Naive thymus-derived CD8-positive, alpha-beta T cell (primary cell): ENCODE data around the gene ME1. TPM values are rescaled to one million over a fixed set of nuclear protein-coding genes. Genes with fewer than 3 reads are reported as not detected.
"Not testable (repeated sequence)": the region's sequence is repeated elsewhere in the genome, so short reads cannot be mapped to it uniquely, and the experiment has no call there.

ENCODE experiments used
- ATAC-seq, 2 donors: fragments of 150-1000 bp; cut with Tn5 transposase in 1 of 2; sonication (Bioruptor Pico), chemical (Tn5 transposase) in 1 of 2; 1 replicate in 1 of 2; 2 replicates in 1 of 2; pipeline ENCODE4 v1.10.0; 2021; ENCODE audit warnings: mild to moderate bottlenecking in 2 of 2, moderate library complexity in 2 of 2
- POLR2A ChIA-PET: fragments of 350-600 bp; sonication (Branson Sonifier 250); formaldehyde crosslinking; loops from one replicate; lab custom pipeline; 2021; ENCODE audit warnings: antibody characterized with exemption; lab: Charles Lee
- DNase-seq, 10 donors: peaks; one replicate each; pipeline versions ENCODE4 v3.0.0 to v3.0.0-alpha.2; 2020 to 2022
- H3K27ac Mint-ChIP-seq, 10 donors: one replicate each; pipeline ENCODE4 v1.8.0; 2020 to 2022; ENCODE audit warnings: mild to moderate bottlenecking in 10 of 10, mixed read lengths in 10 of 10, moderate library complexity in 4 of 10, inconsistent platforms in 1 of 10
- H3K27me3 Mint-ChIP-seq, 5 donors: one replicate each; pipeline ENCODE4 v1.8.0; 2021 to 2022; ENCODE audit warnings: mixed read lengths in 5 of 5
- H3K36me3 Mint-ChIP-seq, 3 donors: one replicate each; pipeline ENCODE4 v1.8.0; 2020 to 2022; ENCODE audit warnings: mixed read lengths in 3 of 3, mild to moderate bottlenecking in 2 of 3, inconsistent platforms in 1 of 3
- H3K4me1 Mint-ChIP-seq, 4 donors: one replicate each; pipeline ENCODE4 v1.8.0; 2021 to 2022; ENCODE audit warnings: mixed read lengths in 4 of 4
- H3K4me3 Mint-ChIP-seq, 10 donors: one replicate each; pipeline ENCODE4 v1.8.0; 2020 to 2022; ENCODE audit warnings: mild to moderate bottlenecking in 10 of 10, mixed read lengths in 10 of 10, moderate library complexity in 6 of 10, inconsistent platforms in 1 of 10
- H3K9me3 Mint-ChIP-seq, 9 donors: one replicate each; pipeline ENCODE4 v1.8.0; 2020 to 2022; ENCODE audit warnings: mixed read lengths in 9 of 9, mild to moderate bottlenecking in 3 of 9, inconsistent platforms in 1 of 9, moderate library complexity in 1 of 9
- polyA plus RNA-seq, 3 donors: library from polyadenylated mRNA; unstranded; fragments of 300-500 nt; fragmentation: Illumina TruSeq; gene quantifications; one replicate each; pipeline ENCODE4 v1.2.3, GENCODE V29; 2021
- total RNA-seq, 8 experiments: library from RNA in 2 of 8; stranded (reverse) in 2 of 8; gene quantifications; one replicate each; pipeline ENCODE4 v1.2.3 and lab custom pipeline; 2021 to 2026

Gene ME1
- total and polyA plus RNA-seq, 5 experiments from 2014 or later = 0.11 TPM; not detected in 4

DNA sequence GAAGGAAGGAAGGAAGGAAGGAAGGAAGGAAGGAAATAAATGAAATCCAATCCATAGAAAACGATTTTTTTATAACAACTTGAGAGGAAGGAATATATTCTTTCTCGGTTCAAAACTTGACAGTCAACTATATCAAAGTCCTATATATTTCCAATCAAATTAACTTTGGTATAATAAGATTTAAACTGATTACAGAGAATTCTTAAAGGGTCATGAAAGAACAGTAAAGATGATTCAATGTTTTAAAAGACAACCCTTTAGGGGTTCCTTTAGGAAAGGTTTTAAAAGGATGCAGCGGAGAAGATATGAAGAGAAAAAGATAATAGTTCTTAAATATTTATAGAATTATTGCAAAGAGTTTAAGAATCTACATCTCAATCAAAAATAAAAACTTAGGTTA is 61.2 kb downstream of the ME1 start:
- ATAC-seq = no peak
- H3K9me3 Mint-ChIP-seq = peaks cover 0 to 4% (median 0%) of the 10 kb centered on the region in 9 donors
- no peak overlapping the region for H3K4me3 Mint-ChIP-seq
- H3K36me3 Mint-ChIP-seq = no peaks in the 10 kb centered on the region
- POLR2A ChIA-PET = no interaction called here
- H3K27ac Mint-ChIP-seq = no peak overlapping the region
- no peak for DNase-seq
- H3K27me3 Mint-ChIP-seq = peaks cover 0 to 16% (median 3%) of the 10 kb centered on the region in 5 donors
- no peaks in the 10 kb centered on the region for H3K4me1 Mint-ChIP-seq

DNA sequence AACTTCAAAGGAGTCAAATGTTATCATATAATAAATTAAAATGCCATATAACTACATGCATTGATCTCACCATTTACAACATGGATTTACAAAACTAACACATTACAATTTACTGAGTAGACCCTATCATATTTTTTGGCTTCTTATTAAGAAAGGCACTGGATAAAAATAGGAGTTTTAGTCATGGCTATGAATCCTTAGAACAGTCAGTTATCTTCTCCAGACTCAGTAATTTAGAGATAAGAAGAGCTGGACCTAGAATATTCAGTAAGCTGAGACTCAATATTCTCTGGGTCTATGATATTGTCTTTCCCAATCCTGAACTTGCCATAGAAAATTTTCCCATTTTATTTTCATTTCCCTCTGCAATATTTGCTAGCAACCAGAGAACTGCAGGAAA is 62.3 kb downstream of the ME1 start:
- DNase-seq = no peak
- peaks cover 0 to 16% (median 3%) of the 10 kb centered on the region in 5 donors for H3K27me3 Mint-ChIP-seq
- H3K4me1 Mint-ChIP-seq = no peaks in the 10 kb centered on the region
- no peak for ATAC-seq
- H3K27ac Mint-ChIP-seq = no peak overlapping the region
- POLR2A ChIA-PET = no interaction called here
- peaks cover 0 to 6% (median 0%) of the 10 kb centered on the region in 9 donors for H3K9me3 Mint-ChIP-seq
- no peak overlapping the region for H3K4me3 Mint-ChIP-seq
- no peaks in the 10 kb centered on the region for H3K36me3 Mint-ChIP-seq

DNA sequence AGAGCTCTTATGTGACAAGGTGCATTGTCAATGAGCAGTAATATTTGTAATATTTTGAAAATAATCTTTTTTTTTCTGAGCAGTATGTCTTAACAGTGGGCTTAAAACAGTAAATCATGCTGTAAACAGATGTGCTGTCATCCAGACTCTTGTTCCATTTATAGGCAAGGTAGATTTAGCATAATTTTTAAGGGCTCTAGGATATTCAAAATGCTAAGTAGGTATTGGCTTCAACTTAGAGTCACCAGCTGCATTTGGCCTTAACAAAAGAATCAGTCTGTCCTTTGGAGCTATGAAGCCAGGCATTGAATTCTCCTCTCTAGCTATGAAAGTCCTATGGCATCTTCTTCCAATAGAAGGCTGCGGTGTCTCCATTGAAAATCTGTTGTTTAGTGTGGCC is 63.7 kb downstream of the ME1 start:
- Mint-ChIP-seq H3K4me1 (no peaks in the 10 kb centered on the region), H3K4me3 (no peak overlapping the region), H3K36me3 (no peaks in the 10 kb centered on the region), H3K27me3 (peaks cover 0 to 16% (median 3%) of the 10 kb centered on the region in 5 donors), H3K9me3 (peaks cover 0 to 5% (median 0%) of the 10 kb centered on the region in 9 donors), H3K27ac (no peak overlapping the region)
- ATAC-seq (no peak), DNase-seq (no peak)
- POLR2A ChIA-PET = no interaction called here

DNA sequence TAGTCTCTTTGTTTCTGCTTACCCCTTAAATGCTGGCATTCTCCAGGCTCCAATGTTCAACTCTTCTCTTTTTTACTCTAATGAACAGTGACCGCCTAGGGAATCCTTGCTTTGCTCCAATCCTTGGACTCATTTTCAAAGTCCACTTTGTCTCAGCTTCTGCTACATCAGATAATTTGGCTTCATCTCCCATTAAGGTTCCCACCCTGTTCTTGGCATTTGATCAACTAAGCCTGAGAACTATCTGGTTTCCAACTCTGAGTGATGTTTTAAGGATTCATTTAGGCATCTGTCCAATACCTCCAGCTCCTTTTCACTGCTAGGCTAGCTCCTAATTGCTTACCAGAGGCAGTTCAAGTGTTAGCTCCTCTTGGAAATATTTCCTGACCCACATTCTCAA is 64.9 kb downstream of the ME1 start:
- Mint-ChIP-seq H3K27ac (no peak overlapping the region), H3K9me3 (peaks cover 0 to 5% (median 0%) of the 10 kb centered on the region in 9 donors), H3K36me3 (no peaks in the 10 kb centered on the region), H3K4me3 (no peak overlapping the region), H3K27me3 (peaks cover 0 to 16% (median 3%) of the 10 kb centered on the region in 5 donors), H3K4me1 (no peaks in the 10 kb centered on the region)
- POLR2A ChIA-PET = no interaction called here
- no peak for DNase-seq
- ATAC-seq = no peak

DNA sequence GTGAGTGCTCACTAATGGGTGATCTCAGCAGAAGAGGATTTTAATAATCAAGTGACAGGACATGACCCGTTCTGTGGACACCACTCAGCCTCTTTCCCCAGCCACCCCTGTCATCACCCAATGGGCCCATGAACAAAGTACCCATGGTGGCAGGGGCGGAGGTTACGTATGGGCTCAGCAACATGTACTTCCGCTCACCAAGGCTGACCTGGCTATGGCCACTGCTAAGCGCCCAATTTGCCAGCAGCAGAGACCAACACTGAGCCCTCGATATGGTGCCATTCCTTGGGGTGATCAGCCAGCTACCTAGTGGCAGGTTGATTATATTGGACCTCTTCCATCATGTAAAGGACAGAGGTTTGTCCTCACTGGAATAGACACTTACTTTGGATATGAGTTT is 68.5 kb downstream of the ME1 start:
- peaks cover 0 to 16% (median 3%) of the 10 kb centered on the region in 5 donors for H3K27me3 Mint-ChIP-seq
- H3K27ac Mint-ChIP-seq, H3K4me1 Mint-ChIP-seq, POLR2A ChIA-PET, DNase-seq, H3K36me3 Mint-ChIP-seq, ATAC-seq, H3K4me3 Mint-ChIP-seq: not testable (repeated sequence)
- H3K9me3 Mint-ChIP-seq = peaks cover 0 to 14% (median 7%) of the 10 kb centered on the region in 9 donors

DNA sequence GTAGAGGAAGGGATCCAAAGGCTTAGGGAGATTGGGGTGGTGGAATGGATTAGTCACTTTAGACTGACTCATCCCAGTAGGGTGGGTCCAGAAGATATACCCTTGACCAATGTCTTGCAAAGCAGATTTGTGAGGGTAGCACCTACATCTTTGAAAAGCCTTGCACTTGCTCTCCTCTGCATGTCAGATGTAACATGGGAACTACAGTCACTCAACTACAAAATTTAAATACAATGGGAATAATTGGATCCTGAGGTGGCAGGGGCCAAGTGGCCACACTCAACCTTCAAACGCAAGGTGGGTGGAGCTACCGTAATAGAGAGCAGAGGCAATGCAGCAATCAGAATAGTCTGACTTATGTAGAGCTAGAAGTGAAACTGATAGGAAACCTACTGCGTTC is 71.2 kb downstream of the ME1 start:
- Mint-ChIP-seq H3K27me3 (no peaks in the 10 kb centered on the region), H3K4me1 (no peaks in the 10 kb centered on the region), H3K9me3 (peaks cover 0 to 14% (median 7%) of the 10 kb centered on the region in 9 donors), H3K27ac (no peak overlapping the region), H3K4me3 (no peak overlapping the region), H3K36me3 (no peaks in the 10 kb centered on the region)
- POLR2A ChIA-PET = no interaction called here
- no peak for ATAC-seq
- no peak for DNase-seq

DNA sequence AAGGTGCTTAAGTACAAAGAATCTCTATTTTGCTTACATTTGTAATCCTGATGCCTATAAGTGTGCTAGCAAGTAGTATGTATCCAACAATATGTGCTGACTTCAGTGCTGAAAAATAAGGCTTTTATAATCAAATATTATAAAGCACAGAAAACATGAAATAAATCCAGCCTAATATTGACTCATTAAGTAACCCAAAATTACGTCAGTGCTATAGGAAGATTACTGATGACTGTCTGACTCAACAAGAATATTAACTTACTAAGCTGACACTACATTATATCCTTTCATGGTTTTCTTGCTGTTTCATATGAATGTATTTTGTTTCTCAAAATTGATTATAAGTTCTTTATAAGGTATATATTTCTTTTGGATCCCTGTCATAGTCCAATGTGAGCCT is 76.1 kb downstream of the ME1 start:
- H3K4me3 Mint-ChIP-seq = no peak overlapping the region
- POLR2A ChIA-PET = no interaction called here
- ATAC-seq = no peak
- peaks cover 0 to 11% (median 5%) of the 10 kb centered on the region in 9 donors for H3K9me3 Mint-ChIP-seq
- H3K36me3 Mint-ChIP-seq = no peaks in the 10 kb centered on the region
- no peaks in the 10 kb centered on the region for H3K27me3 Mint-ChIP-seq
- no peak overlapping the region for H3K27ac Mint-ChIP-seq
- no peaks in the 10 kb centered on the region for H3K4me1 Mint-ChIP-seq
- no peak for DNase-seq

DNA sequence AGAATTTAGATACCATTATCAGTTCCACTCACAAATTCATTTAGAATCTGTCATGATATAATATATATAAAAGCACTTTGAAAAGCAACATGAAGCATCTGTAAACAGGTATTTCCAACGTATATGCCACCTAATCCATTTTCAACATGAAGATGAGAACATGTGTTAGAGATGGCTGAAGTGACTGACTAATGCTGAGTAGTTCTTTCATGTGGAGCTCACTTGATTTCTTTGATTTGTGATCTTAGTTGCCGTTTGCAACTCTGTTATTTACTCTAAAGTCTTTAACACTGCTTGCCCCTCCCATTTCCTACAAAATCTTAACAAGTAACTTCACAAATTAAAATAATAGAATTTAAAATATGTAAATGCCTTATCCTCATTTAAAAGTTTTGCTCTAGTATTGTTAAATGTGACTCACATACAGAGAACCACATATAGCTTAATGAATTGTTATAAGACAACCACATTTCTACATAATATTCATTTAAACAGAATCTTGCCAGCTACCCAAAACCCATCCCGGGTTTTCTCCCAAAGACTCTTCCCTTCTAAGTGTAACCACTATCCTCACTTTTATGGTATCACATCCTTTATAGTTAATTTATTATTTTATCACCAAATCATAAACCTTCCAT is 78.3 kb downstream of the ME1 start:
- Mint-ChIP-seq H3K36me3 (no peaks in the 10 kb centered on the region), H3K27ac (no peak overlapping the region), H3K4me3 (no peak overlapping the region), H3K4me1 (no peaks in the 10 kb centered on the region), H3K9me3 (no peaks in the 10 kb centered on the region), H3K27me3 (no peaks in the 10 kb centered on the region)
- no peak for DNase-seq
- POLR2A ChIA-PET = no interaction called here
- no peak for ATAC-seq

DNA sequence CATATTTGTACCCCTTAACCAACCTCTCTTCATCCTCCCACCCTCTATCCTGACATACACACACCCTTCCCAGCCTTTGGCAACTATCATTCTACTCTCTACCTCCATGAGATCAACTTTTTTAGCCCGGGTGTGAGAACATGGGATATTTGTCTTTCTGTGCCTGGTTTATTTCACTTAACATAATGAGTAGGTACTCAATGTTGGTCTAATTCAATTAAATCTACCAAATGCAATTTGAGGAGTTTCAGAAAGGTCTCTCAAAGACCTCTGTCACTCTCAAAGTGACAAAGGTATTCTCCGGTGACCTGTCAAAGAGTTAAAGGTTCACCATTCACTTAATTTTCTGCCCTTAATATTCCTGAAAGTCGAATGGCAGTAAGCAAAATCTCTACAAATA is 87.7 kb downstream of the ME1 start:
- no peak overlapping the region for H3K4me3 Mint-ChIP-seq
- DNase-seq (no peak), ATAC-seq (no peak)
- H3K27ac Mint-ChIP-seq = no peak overlapping the region
- peaks cover 0 to 2% (median 0%) of the 10 kb centered on the region in 4 donors for H3K4me1 Mint-ChIP-seq
- peaks cover 0 to 4% (median 2%) of the 10 kb centered on the region in 5 donors for H3K27me3 Mint-ChIP-seq
- POLR2A ChIA-PET = no interaction called here
- peaks cover 0 to 9% (median 0%) of the 10 kb centered on the region in 9 donors for H3K9me3 Mint-ChIP-seq
- H3K36me3 Mint-ChIP-seq = no peaks in the 10 kb centered on the region

DNA sequence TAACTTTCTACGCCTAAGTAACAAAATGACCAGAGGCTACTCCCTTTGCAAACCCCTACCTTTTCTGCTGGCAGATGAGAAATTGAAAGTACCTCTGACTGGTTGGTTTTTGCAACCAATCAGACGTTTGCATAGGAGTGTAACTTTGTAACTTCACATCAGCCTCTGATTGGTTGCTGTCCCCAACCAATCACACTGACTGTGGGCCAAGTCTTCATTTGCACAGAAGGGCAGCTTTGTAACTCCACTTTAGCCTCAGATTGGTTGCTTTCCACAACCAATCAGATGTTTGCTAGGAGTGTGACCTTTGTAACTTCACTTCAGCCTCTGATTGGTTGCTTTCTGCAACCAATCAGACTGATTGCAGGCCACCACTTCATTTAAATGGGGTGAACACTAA is 89.1 kb downstream of the ME1 start:
- no peak for ATAC-seq
- Mint-ChIP-seq H3K4me3 (no peak overlapping the region), H3K4me1 (peaks cover 0 to 2% (median 0%) of the 10 kb centered on the region in 4 donors)

DNA sequence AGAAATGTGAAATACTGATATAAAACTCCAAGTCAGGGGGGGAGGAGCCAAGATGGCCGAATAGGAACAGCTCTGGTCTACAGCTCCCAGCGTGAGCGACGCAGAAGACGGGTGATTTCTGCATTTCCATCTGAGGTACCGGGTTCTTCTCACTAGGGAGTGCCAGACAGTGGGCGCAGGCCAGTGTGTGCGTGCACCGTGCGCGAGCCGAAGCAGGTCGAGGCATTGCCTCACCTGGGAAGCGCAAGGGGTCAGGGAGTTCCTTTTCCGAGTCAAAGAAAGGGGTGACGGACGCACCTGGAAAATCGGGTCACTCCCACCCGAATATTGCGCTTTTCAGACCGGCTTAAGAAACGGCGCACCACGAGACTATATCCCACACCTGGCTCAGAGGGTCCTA is 96.9 kb downstream of the ME1 start:
- not testable (repeated sequence) for H3K27me3 Mint-ChIP-seq

More for the DNA sequence above, 89.1 kb downstream of the ME1 start:
- Mint-ChIP-seq H3K27ac (no peak overlapping the region), H3K36me3 (no peaks in the 10 kb centered on the region), H3K27me3 (peaks cover 0 to 4% (median 2%) of the 10 kb centered on the region in 5 donors), H3K9me3 (peaks cover 0 to 9% (median 0%) of the 10 kb centered on the region in 9 donors)
- POLR2A ChIA-PET = no interaction called here
- no peak for DNase-seq

DNA sequence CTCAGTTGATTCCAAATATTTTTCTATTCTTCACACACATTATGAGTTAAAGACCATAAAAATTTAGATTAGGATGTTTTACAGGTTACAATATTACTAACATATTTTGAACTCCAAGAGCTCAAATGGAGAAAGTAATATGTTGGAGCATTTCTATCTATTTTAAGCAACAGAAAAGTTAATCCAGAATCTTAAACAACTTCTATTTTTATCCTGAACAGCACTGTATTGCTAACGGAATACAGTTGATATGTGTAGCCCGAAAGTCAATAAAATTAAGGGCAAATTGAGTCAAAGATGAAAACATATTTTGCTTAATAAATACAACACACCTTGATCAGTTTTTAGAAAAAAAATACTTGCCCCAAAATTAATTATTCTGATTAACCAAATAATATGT is 97.4 kb downstream of the ME1 start:
- Mint-ChIP-seq H3K36me3 (no peaks in the 10 kb centered on the region), H3K4me3 (no peak overlapping the region), H3K27me3 (no peaks in the 10 kb centered on the region), H3K9me3 (peaks cover 0 to 4% (median 0%) of the 10 kb centered on the region in 9 donors), H3K27ac (no peak overlapping the region), H3K4me1 (no peaks in the 10 kb centered on the region)
- DNase-seq (no peak), ATAC-seq (no peak)
- POLR2A ChIA-PET = no interaction called here

More for the DNA sequence above, 96.9 kb downstream of the ME1 start:
- H3K4me1 Mint-ChIP-seq, H3K27ac Mint-ChIP-seq, POLR2A ChIA-PET, H3K36me3 Mint-ChIP-seq, DNase-seq, H3K4me3 Mint-ChIP-seq, H3K9me3 Mint-ChIP-seq, ATAC-seq: not testable (repeated sequence)

DNA sequence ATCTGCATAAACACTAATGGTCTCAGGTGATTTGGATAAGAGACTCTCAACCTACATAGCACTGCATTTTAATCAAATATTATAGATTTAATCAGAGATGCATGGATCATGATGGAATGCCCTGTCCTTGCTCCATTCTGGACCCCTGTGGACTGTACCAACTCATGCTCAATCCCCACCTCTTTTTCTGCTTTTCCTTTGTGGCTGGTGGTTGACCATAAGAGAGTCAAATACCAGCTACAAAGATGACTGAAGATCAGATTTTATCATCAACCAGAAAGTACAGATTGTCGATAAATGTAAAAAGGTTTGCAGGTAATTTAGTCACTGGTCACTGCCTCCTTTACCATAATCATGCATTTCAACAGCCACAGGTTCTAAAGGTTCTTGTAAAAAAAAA is 116.2 kb downstream of the ME1 start:
- Mint-ChIP-seq H3K36me3 (no peaks in the 10 kb centered on the region), H3K27ac (no peak overlapping the region), H3K27me3 (peaks cover 0 to 14% (median 9%) of the 10 kb centered on the region in 5 donors), H3K4me3 (no peak overlapping the region), H3K4me1 (peaks cover 0 to 2% (median 0%) of the 10 kb centered on the region in 4 donors), H3K9me3 (peaks cover 0 to 6% (median 0%) of the 10 kb centered on the region in 9 donors)
- POLR2A ChIA-PET = no interaction called here
- no peak for DNase-seq
- no peak for ATAC-seq

DNA sequence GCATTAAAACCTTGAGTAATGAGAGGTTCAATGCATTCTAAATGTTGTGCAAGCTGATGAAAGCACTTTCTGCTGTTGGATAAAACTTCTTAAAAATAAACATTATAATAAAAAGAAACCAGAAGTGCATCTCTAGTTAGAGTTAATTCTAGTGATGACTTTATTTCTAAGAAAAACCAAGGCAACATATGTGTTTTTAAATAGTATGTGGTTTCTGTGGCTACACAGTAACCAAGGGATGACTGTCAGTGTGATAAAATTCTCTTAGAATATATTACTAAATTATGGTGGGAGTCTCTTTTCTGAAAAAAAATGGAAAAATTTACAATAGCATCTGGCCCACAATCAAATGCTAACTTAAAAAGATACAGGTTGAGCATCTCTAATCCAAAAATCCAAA is 117.0 kb downstream of the ME1 start:
- Mint-ChIP-seq H3K4me1 (peaks cover 0 to 6% (median 0%) of the 10 kb centered on the region in 4 donors), H3K36me3 (no peaks in the 10 kb centered on the region), H3K27me3 (peaks cover 0 to 14% (median 9%) of the 10 kb centered on the region in 5 donors), H3K9me3 (peaks cover 0 to 5% (median 0%) of the 10 kb centered on the region in 9 donors), H3K27ac (no peak overlapping the region), H3K4me3 (no peak overlapping the region)
- no peak for DNase-seq
- POLR2A ChIA-PET = no interaction called here
- no peak for ATAC-seq
